Measurements from ENCODE around the gene GNAS-AS1.

The GNAS-AS1 gene

GRCh38 chr20:58877050-58877975 lies 26.6 kb upstream of the GNAS-AS1 start:
- H3K4me3 ChIP-seq (ENCODE audit: low read depth, low read length), result no peak overlapping the region
- no peak for TF ChIP-seq MAX (IDR thresholded peaks at IDR 0.05; ENCODE audit: low read depth, low read length)
- TF ChIP-seq MYC (IDR thresholded peaks at IDR 0.05; ENCODE audit: low read depth, low read length), result no peak
- TF ChIP-seq CTCF (IDR thresholded peaks at IDR 0.05; ENCODE audit: low read depth, low read length), result no peak
- TF ChIP-seq POLR2A (IDR thresholded peaks at IDR 0.05; ENCODE audit: extremely low read depth, insufficient read length), result no peak
- DNase-seq (ENCODE audit: low read depth), result no peak

GRCh38 chr20:58876437-58876836 lies 25.7 kb upstream of the GNAS-AS1 start:
- no peak for DNase-seq (ENCODE audit: low read depth)
- no peak overlapping the region for H3K4me3 ChIP-seq (ENCODE audit: low read depth, low read length)
- no peak for TF ChIP-seq CTCF (IDR thresholded peaks at IDR 0.05; ENCODE audit: low read depth, low read length)
- TF ChIP-seq MYC (IDR thresholded peaks at IDR 0.05; ENCODE audit: low read depth, low read length), result no peak

GRCh38 chr20:58875541-58876134 lies 24.9 kb upstream of the GNAS-AS1 start:
- DNase-seq (ENCODE audit: low read depth), result no peak
- H3K4me3 ChIP-seq (ENCODE audit: low read depth, low read length), result no peak overlapping the region
- TF ChIP-seq MAX (IDR thresholded peaks at IDR 0.05; ENCODE audit: low read depth, low read length), result no peak

GRCh38 chr20:58875111-58875510 lies 24.4 kb upstream of the GNAS-AS1 start:
- TF ChIP-seq MAX (IDR thresholded peaks at IDR 0.05; ENCODE audit: low read depth, low read length) (no peak), CTCF (IDR thresholded peaks at IDR 0.05; ENCODE audit: low read depth, low read length) (no peak), MYC (IDR thresholded peaks at IDR 0.05; ENCODE audit: low read depth, low read length) (no peak), POLR2A (IDR thresholded peaks at IDR 0.05; ENCODE audit: extremely low read depth, insufficient read length) (no peak)
- H3K4me3 ChIP-seq (ENCODE audit: low read depth, low read length), result no peak overlapping the region
- no peak for DNase-seq (ENCODE audit: low read depth)

- no peak overlapping the region for H3K4me3 ChIP-seq (ENCODE audit: low read depth, low read length)
- TF ChIP-seq MYC (IDR thresholded peaks at IDR 0.05; ENCODE audit: low read depth, low read length) (no peak), CTCF (IDR thresholded peaks at IDR 0.05; ENCODE audit: low read depth, low read length) (no peak), POLR2A (IDR thresholded peaks at IDR 0.05; ENCODE audit: extremely low read depth, insufficient read length) (no peak), MAX (IDR thresholded peaks at IDR 0.05; ENCODE audit: low read depth, low read length) (no peak)
- no peak for DNase-seq (ENCODE audit: low read depth)
These were observed 23.8 kb upstream of the GNAS-AS1 start for GRCh38 chr20:58874469-58874868.

- no peak for DNase-seq (ENCODE audit: low read depth)
- no peak overlapping the region for H3K4me3 ChIP-seq (ENCODE audit: low read depth, low read length)
- TF ChIP-seq MYC (IDR thresholded peaks at IDR 0.05; ENCODE audit: low read depth, low read length), result no peak
- TF ChIP-seq CTCF (IDR thresholded peaks at IDR 0.05; ENCODE audit: low read depth, low read length), result no peak
- TF ChIP-seq POLR2A (IDR thresholded peaks at IDR 0.05; ENCODE audit: extremely low read depth, insufficient read length), result no peak
- TF ChIP-seq MAX (IDR thresholded peaks at IDR 0.05; ENCODE audit: low read depth, low read length), result no peak
These were observed 20.9 kb upstream of the GNAS-AS1 start for GRCh38 chr20:58871533-58872102.

Measured in NB4 (cell line).